Measurements from ENCODE around the gene PCSK6.

- TF ChIP-seq EZH2 (IDR thresholded peaks at IDR 0.05; ENCODE audit: insufficient read depth, poor library complexity, severe bottlenecking) (no peak), EZH2phosphoT487 (IDR thresholded peaks at IDR 0.05; ENCODE audit: insufficient read depth, low read depth) (no peak)
These were observed 99.4 kb downstream of the PCSK6 start for GRCh38 chr15:101390060-101390459.
